Ovary (tissue), 9 donors: Measurements from ENCODE around the gene OR10K1. TPM values are rescaled to one million over a fixed set of nuclear protein-coding genes. Genes with fewer than 3 reads are reported as not detected.

Source experiments
- DNase-seq, 5 donors: peaks; one replicate each; pipeline ENCODE4 v3.0.0-alpha.2; 2019 to 2020
- H3K27ac ChIP-seq, 2 donors: fragments of 200-600 bp; one replicate each; pipeline versions ENCODE4 v1.5.1 to v1.8.0; 2019 to 2022
- H3K27me3 ChIP-seq: fragments of 200-600 bp; one replicate; pipeline ENCODE4 v1.8.0; 2022
- H3K36me3 ChIP-seq: fragments of 200-600 bp; sonication (generic); one replicate; pipeline ENCODE4 v1.5.1; 2019
- H3K4me1 ChIP-seq: one replicate; pipeline ENCODE4 v1.8.1; 2013; ENCODE audit warnings: mild to moderate bottlenecking, moderate library complexity; ENCODE audit not compliant: insufficient read depth
- H3K4me3 ChIP-seq: fragments of 200-600 bp; sonication (generic); one replicate; pipeline ENCODE4 v1.5.1; 2017
- H3K9me3 ChIP-seq, 2 donors: fragments of 200-600 bp in 1 of 2; sonication (generic) in 1 of 2; one replicate each; pipeline versions ENCODE4 v1.5.1 to v1.8.1; 2013 to 2019; ENCODE audit warnings: mild to moderate bottlenecking in 1 of 2, moderate library complexity in 1 of 2
- CTCF ChIP-seq, 3 donors: fragments of 450-650 bp in 2 of 3; fragments of 200-600 bp in 1 of 3; IDR thresholded peaks; one replicate each; pipeline versions ENCODE4 v1.5.1 to v1.8.0; 2016 to 2022; ENCODE audit warnings: antibody characterized with exemption in 3 of 3, mild to moderate bottlenecking in 1 of 3
- EP300 ChIP-seq: sonication (generic); formaldehyde crosslinking; IDR thresholded peaks from one replicate; pipeline ENCODE4 v1.6.1; 2017; ENCODE audit warnings: antibody characterized with exemption
- POLR2A ChIP-seq: fragments of 450-650 bp; IDR thresholded peaks from one replicate; pipeline ENCODE4 v1.6.1; 2017; ENCODE audit warnings: antibody characterized with exemption, mild to moderate bottlenecking, moderate library complexity
- WGBS, 3 donors: extraction: QIAGEN DNeasy Blood & Tissue Kit in 1 of 3; methylation state at CpG; one replicate each; pipeline versions ENCODE4 v1.1.5 to v1.1.7; 2013 to 2017; 5-methylcytosine and 5-hydroxymethylcytosine counted together
- intact Hi-C, 4 donors: fragments of 100-400 bp; cut with DNase I; formaldehyde crosslinking; loops; one replicate each; pipeline versions ENCODE4 v1.11.0 to v1.15.1; 2022 to 2023
- polyA plus RNA-seq, 2 donors: library from polyadenylated mRNA; stranded (reverse); fragments of 200-250 nt in 1 of 2; fragments of 350-450 nt in 1 of 2; fragmentation: Illumina TruSeq in 1 of 2; extraction: RNeasy Lipid Tissue Mini Kit (QIAGEN cat#74804) in 1 of 2; gene quantifications; one replicate each; pipeline ENCODE4 v1.2.3, GENCODE V29; 2013 to 2014
- total RNA-seq, 7 donors: library from RNA; depleted of rRNA in 2 of 7; stranded (reverse); fragments of >200 nt in 2 of 7; fragmentation: NEBNext Ultra II Directional in 3 of 7; extraction: Animal tissue kit (Norgen Biotek cat#: 25700) in 3 of 7; gene quantifications; one replicate each; pipeline versions ENCODE4 v1.1.0 to v1.2.4, GENCODE V29; 2016 to 2023
- donor health status: DM: no; HTN: no; CAD: no; lungs with moderate emphysema.
- donor health status: DM: no; HTN: no; CAD: no.
- donor health status: Bipolar disorder and iron deficiency.
- donor health status: DM: yes; HTN: yes; CAD: no.
- donor health status: DM: no; HTN: no; CAD: no.
- donor health status: DM: yes; HTN: yes; CAD: no.

OR10K1 gene
- total and polyA plus RNA-seq, 9 donors: not detected

GRCh38 chr1:158491316-158491715 is 29.7 kb downstream of the OR10K1 start:
- H3K4me3 ChIP-seq: no peak overlapping the region
- intact Hi-C loops: no loop called here
- WGBS, 3 donors: 63 to 84% (median 69%) methylated on average over 3 of the region's 3 CpGs

GRCh38 chr1:158493054-158493453 is 31.4 kb downstream of the OR10K1 start:
- H3K4me3 ChIP-seq: no peak overlapping the region
- H3K27ac ChIP-seq: no peak overlapping the region
- no peaks in the 10 kb centered on the region for H3K27me3 ChIP-seq
- intact Hi-C loops: no loop called here
- DNase-seq: no peak
- no peaks in the 10 kb centered on the region for H3K36me3 ChIP-seq
- no peaks in the 10 kb centered on the region for H3K4me1 ChIP-seq
- TF ChIP-seq EP300 (no peak), CTCF (IDR thresholded peaks at IDR 0.05) (no peak), POLR2A (no peak)
- no peaks in the 10 kb centered on the region for H3K9me3 ChIP-seq
- 66 to 76% (median 75%) methylated on average over 3 of the region's 3 CpGs for WGBS, 3 donors

More at GRCh38 chr1:158491316-158491715, 29.7 kb downstream of the OR10K1 start:
- Histone ChIP-seq H3K27me3 (no peaks in the 10 kb centered on the region), H3K36me3 (no peaks in the 10 kb centered on the region), H3K9me3 (no peaks in the 10 kb centered on the region), H3K27ac (no peak overlapping the region), H3K4me1 (no peaks in the 10 kb centered on the region)
- DNase-seq: no peak
- no peak for TF ChIP-seq EP300
- TF ChIP-seq CTCF (IDR thresholded peaks at IDR 0.05): no peak
- no peak for TF ChIP-seq POLR2A

- Histone ChIP-seq H3K27me3 (no peaks in the 10 kb centered on the region), H3K27ac (no peak overlapping the region), H3K4me1 (no peaks in the 10 kb centered on the region), H3K4me3 (no peak overlapping the region), H3K9me3 (no peaks in the 10 kb centered on the region), H3K36me3 (no peaks in the 10 kb centered on the region)
- no peak for DNase-seq
- TF ChIP-seq CTCF (IDR thresholded peaks at IDR 0.05): no peak
- TF ChIP-seq POLR2A: no peak
- TF ChIP-seq EP300: no peak
- intact Hi-C loops: no loop called here
- 30 to 67% (median 32%) methylated on average over 2 of the region's 2 CpGs for WGBS, 3 donors
Measured at GRCh38 chr1:158494796-158495195, 33.2 kb downstream of the OR10K1 start.

GRCh38 chr1:158496374-158496773 is 34.7 kb downstream of the OR10K1 start:
- intact Hi-C loops: no loop called here
- WGBS, 3 donors: 12 to 29% (median 15%) methylated on average over 2 of the region's 2 CpGs

More at GRCh38 chr1:158496374-158496773, 34.7 kb downstream of the OR10K1 start:
- Histone ChIP-seq H3K36me3 (no peaks in the 10 kb centered on the region), H3K4me3 (no peak overlapping the region), H3K27me3 (no peaks in the 10 kb centered on the region), H3K27ac (no peak overlapping the region), H3K4me1 (no peaks in the 10 kb centered on the region), H3K9me3 (no peaks in the 10 kb centered on the region)
- no peak for TF ChIP-seq POLR2A
- TF ChIP-seq CTCF (IDR thresholded peaks at IDR 0.05): no peak
- TF ChIP-seq EP300: no peak
- DNase-seq: no peak
